HG02981 (cell line): Measurements from ENCODE around the gene TMEM26.
"Not testable (repeated sequence)": the region's sequence is repeated elsewhere in the genome, so short reads cannot be mapped to it uniquely, and the experiment has no call there.

Source experiments
- ATAC-seq: cut with Tn5 transposase; IDR thresholded peaks from one replicate; pipeline ENCODE4 v1.9.1; 2021; ENCODE audit warnings: mild to moderate bottlenecking, moderate library complexity; ENCODE audit not compliant: unreplicated experiment

Gene TMEM26

GRCh38 chr10:61406736-61407135 lies 46.4 kb downstream of the TMEM26 start:
- no peak for ATAC-seq

GRCh38 chr10:61406242-61406641 lies 46.9 kb downstream of the TMEM26 start:
- ATAC-seq: no peak

GRCh38 chr10:61404751-61405150 lies 48.4 kb downstream of the TMEM26 start:
- ATAC-seq: no peak

GRCh38 chr10:61400524-61400923 lies 52.7 kb downstream of the TMEM26 start:
- ATAC-seq: no peak

- no peak for ATAC-seq
These were observed 53.8 kb downstream of the TMEM26 start for GRCh38 chr10:61399406-61399805.

GRCh38 chr10:61398366-61399129 lies 54.6 kb downstream of the TMEM26 start:
- ATAC-seq: no peak

- no peak for ATAC-seq
These were observed 55.8 kb downstream of the TMEM26 start for GRCh38 chr10:61397175-61397986.

GRCh38 chr10:61391281-61391680 lies 61.9 kb downstream of the TMEM26 start:
- ATAC-seq: peak; percentile 17

GRCh38 chr10:61390851-61391250 lies 62.3 kb downstream of the TMEM26 start:
- ATAC-seq: peak; percentile 88

GRCh38 chr10:61389887-61390286 lies 63.3 kb downstream of the TMEM26 start:
- ATAC-seq: no peak

GRCh38 chr10:61388986-61389385 lies 64.2 kb downstream of the TMEM26 start:
- not testable (repeated sequence) for ATAC-seq

GRCh38 chr10:61385231-61386001 lies 67.8 kb downstream of the TMEM26 start:
- no peak for ATAC-seq

- ATAC-seq: not testable (repeated sequence)
These were observed 72.0 kb downstream of the TMEM26 start for GRCh38 chr10:61381153-61381552.

GRCh38 chr10:61378865-61379264 lies 74.3 kb downstream of the TMEM26 start:
- no peak for ATAC-seq

GRCh38 chr10:61376908-61377368 lies 76.2 kb downstream of the TMEM26 start:
- ATAC-seq: no peak

GRCh38 chr10:61376377-61376776 lies 76.8 kb downstream of the TMEM26 start:
- ATAC-seq: no peak

GRCh38 chr10:61366365-61366764 lies 86.8 kb downstream of the TMEM26 start:
- no peak for ATAC-seq

GRCh38 chr10:61364619-61365018 lies 88.6 kb downstream of the TMEM26 start:
- no peak for ATAC-seq

- no peak for ATAC-seq
These were observed 90.2 kb downstream of the TMEM26 start for GRCh38 chr10:61363006-61363405.

- ATAC-seq: no peak
These were observed 93.7 kb downstream of the TMEM26 start for GRCh38 chr10:61359452-61359851.

- ATAC-seq: no peak
These were observed 95.5 kb downstream of the TMEM26 start for GRCh38 chr10:61357687-61358086.
